WTC11 (cell line): ENCODE data around the gene RUNX2. TPM values are rescaled to one million over a fixed set of nuclear protein-coding genes. Genes with fewer than 3 reads are reported as not detected.

ENCODE experiments used
- ATAC-seq: fragments of 200-7000 bp; cut with Tn5 transposase; 2 replicates; pipeline ENCODE4 v1.10.0; 2021; ENCODE audit warnings: mild to moderate bottlenecking, moderate library complexity
- CTCF ChIA-PET: fragments of 300-600 bp; sonication (Branson Sonifier 250); formaldehyde crosslinking; loops from one replicate; lab custom pipeline; 2021; ENCODE audit warnings: antibody characterized with exemption; lab: Charles Lee
- POLR2A ChIA-PET: fragments of 350-600 bp; sonication (Branson Sonifier 250); formaldehyde crosslinking; loops from one replicate; lab custom pipeline; 2021; ENCODE audit warnings: antibody characterized with exemption; lab: Charles Lee
- DNase-seq: peaks from one replicate; pipeline ENCODE4 v3.0.0; 2021; ENCODE audit warnings: low spot score
- H3K27ac Mint-ChIP-seq: 2 replicates; pipeline ENCODE4 v1.8.0; 2021; ENCODE audit warnings: mixed read lengths
- H3K27me3 Mint-ChIP-seq: 2 replicates; pipeline ENCODE4 v1.8.0; 2021; ENCODE audit warnings: low read depth, mild to moderate bottlenecking, moderate library complexity, mixed read lengths
- H3K36me3 Mint-ChIP-seq: 2 replicates; pipeline ENCODE4 v1.8.0; 2021; ENCODE audit warnings: mixed read lengths
- H3K4me1 Mint-ChIP-seq: 2 replicates; pipeline ENCODE4 v1.8.0; 2022; ENCODE audit warnings: mixed read lengths
- H3K4me3 Mint-ChIP-seq: 2 replicates; pipeline ENCODE4 v1.8.0; 2021; ENCODE audit warnings: mild to moderate bottlenecking, moderate library complexity, mixed read lengths
- H3K9me3 Mint-ChIP-seq: 2 replicates; pipeline ENCODE4 v1.8.0; 2021; ENCODE audit warnings: mixed read lengths
- ELF4 ChIP-seq: sonication (generic); formaldehyde crosslinking; IDR thresholded peaks from 2 replicates; pipeline ENCODE4 v1.8.1; 2022; ENCODE audit warnings: low read depth, mild to moderate bottlenecking, moderate library complexity, missing genetic modification reagents
- HMGA2 ChIP-seq: fragments of 250-450 bp; sonication (Bioruptor Pico); IDR thresholded peaks from 2 replicates; pipeline ENCODE4 v1.4.0; 2021; ENCODE audit warnings: mild to moderate bottlenecking, moderate library complexity
- NR2C2 ChIP-seq: sonication (generic); formaldehyde crosslinking; IDR thresholded peaks from 2 replicates; pipeline ENCODE4 v1.8.0; 2022; ENCODE audit warnings: mild to moderate bottlenecking, missing genetic modification reagents
- RELA ChIP-seq: sonication (generic); formaldehyde crosslinking; IDR thresholded peaks from 2 replicates; pipeline ENCODE4 v1.8.1; 2022; ENCODE audit warnings: missing genetic modification reagents, mild to moderate bottlenecking, borderline replicate concordance
- SMAD4 ChIP-seq: sonication (generic); formaldehyde crosslinking; IDR thresholded peaks from 2 replicates; pipeline ENCODE4 v1.8.0; 2022; ENCODE audit warnings: mild to moderate bottlenecking, missing genetic modification reagents
- ZBTB21 ChIP-seq: sonication (generic); formaldehyde crosslinking; IDR thresholded peaks from 2 replicates; pipeline ENCODE4 v1.8.1; 2023; ENCODE audit warnings: mild to moderate bottlenecking, missing genetic modification reagents, borderline replicate concordance
- ZNF121 ChIP-seq: sonication (generic); formaldehyde crosslinking; IDR thresholded peaks from 2 replicates; pipeline ENCODE4 v1.8.0; 2023; ENCODE audit warnings: missing genetic modification reagents
- ZNF263 ChIP-seq: sonication (generic); formaldehyde crosslinking; IDR thresholded peaks from 2 replicates; pipeline ENCODE4 v1.8.1; 2022; ENCODE audit warnings: low read depth, mild to moderate bottlenecking, moderate library complexity, missing genetic modification reagents
- ZNF317 ChIP-seq: sonication (generic); formaldehyde crosslinking; IDR thresholded peaks from 2 replicates; pipeline ENCODE4 v1.8.1; 2023; ENCODE audit warnings: low read depth, mild to moderate bottlenecking, moderate library complexity, missing genetic modification reagents, borderline replicate concordance
- total RNA-seq: library from RNA; stranded (reverse); gene quantifications from 3 replicates; pipeline ENCODE4 v1.2.3, GENCODE V29; 2021
- TF ChIP-seq, protein P1 (sequence below): sonication (generic); formaldehyde crosslinking; IDR thresholded peaks from 2 replicates; pipeline ENCODE4 v1.8.1; 2023; ENCODE audit warnings: mild to moderate bottlenecking, missing genetic modification reagents
- TF ChIP-seq, protein P2 (sequence below): sonication (generic); formaldehyde crosslinking; IDR thresholded peaks from 2 replicates; pipeline ENCODE4 v1.8.1; 2023; ENCODE audit warnings: mild to moderate bottlenecking, missing genetic modification reagents, borderline replicate concordance
- TF ChIP-seq, protein P3 (sequence below): fragments of 250-450 bp; sonication (Bioruptor Pico); conservative IDR thresholded peaks from 2 replicates; pipeline ENCODE4 v1.9.0; 2021; ENCODE audit warnings: mild to moderate bottlenecking
- TF ChIP-seq, protein P4 (sequence below): sonication (generic); formaldehyde crosslinking; IDR thresholded peaks from 2 replicates; pipeline ENCODE4 v1.8.0; 2023; ENCODE audit warnings: missing genetic modification reagents, mild to moderate bottlenecking, borderline replicate concordance
- TF ChIP-seq, protein P5 (sequence below): sonication (generic); formaldehyde crosslinking; IDR thresholded peaks from 2 replicates; pipeline ENCODE4 v1.8.0; 2022; ENCODE audit warnings: missing genetic modification reagents

Gene RUNX2
- total RNA-seq, 1 experiment from 2014 or later = 0.28 TPM

DNA sequence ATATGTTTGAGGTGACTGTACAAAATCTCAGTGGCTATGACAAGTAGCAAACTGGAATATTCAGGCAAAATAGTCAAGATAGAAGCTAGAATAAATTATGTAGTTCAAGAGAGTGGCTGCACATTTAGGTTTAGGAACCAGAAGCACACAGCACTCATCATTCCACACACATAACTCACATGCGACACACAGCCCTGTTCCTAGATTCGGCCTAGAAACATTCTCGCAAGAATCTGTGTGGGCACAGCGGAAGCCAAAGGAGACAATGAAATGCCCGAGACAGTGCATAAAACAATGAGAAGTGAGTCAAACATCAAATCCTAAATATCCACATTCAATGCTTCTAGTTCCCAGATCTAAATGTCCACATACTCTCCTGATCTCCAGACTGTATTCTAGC is 59.1 kb downstream of the RUNX2 start:
- no peak overlapping the region for H3K27ac Mint-ChIP-seq
- H3K4me3 Mint-ChIP-seq = no peak overlapping the region
- ChIA-PET CTCF (no interaction called here), POLR2A (no interaction called here)
- no peaks in the 10 kb centered on the region for H3K9me3 Mint-ChIP-seq
- ATAC-seq (no peak), DNase-seq (no peak)
- no peaks in the 10 kb centered on the region; the same call in 1 of the 2 replicates for H3K27me3 Mint-ChIP-seq
- H3K4me1 Mint-ChIP-seq = no peaks in the 10 kb centered on the region
- no peaks in the 10 kb centered on the region for H3K36me3 Mint-ChIP-seq
- TF ChIP-seq ZNF317 (CRISPR knock-in tag) (no peak), HMGA2 (CRISPR knock-in tag) (no peak), SMAD4 (CRISPR knock-in tag) (no peak), NR2C2 (CRISPR knock-in tag) (no peak), ZNF263 (CRISPR knock-in tag) (no peak), ELF4 (CRISPR knock-in tag) (no peak), RELA (CRISPR knock-in tag) (no peak), ZNF121 (CRISPR knock-in tag) (no peak), ZBTB21 (CRISPR knock-in tag) (no peak)
- TF ChIP-seq, protein P1, sequence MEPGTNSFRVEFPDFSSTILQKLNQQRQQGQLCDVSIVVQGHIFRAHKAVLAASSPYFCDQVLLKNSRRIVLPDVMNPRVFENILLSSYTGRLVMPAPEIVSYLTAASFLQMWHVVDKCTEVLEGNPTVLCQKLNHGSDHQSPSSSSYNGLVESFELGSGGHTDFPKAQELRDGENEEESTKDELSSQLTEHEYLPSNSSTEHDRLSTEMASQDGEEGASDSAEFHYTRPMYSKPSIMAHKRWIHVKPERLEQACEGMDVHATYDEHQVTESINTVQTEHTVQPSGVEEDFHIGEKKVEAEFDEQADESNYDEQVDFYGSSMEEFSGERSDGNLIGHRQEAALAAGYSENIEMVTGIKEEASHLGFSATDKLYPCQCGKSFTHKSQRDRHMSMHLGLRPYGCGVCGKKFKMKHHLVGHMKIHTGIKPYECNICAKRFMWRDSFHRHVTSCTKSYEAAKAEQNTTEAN (CRISPR knock-in tag) = no peak
- TF ChIP-seq, protein P2, sequence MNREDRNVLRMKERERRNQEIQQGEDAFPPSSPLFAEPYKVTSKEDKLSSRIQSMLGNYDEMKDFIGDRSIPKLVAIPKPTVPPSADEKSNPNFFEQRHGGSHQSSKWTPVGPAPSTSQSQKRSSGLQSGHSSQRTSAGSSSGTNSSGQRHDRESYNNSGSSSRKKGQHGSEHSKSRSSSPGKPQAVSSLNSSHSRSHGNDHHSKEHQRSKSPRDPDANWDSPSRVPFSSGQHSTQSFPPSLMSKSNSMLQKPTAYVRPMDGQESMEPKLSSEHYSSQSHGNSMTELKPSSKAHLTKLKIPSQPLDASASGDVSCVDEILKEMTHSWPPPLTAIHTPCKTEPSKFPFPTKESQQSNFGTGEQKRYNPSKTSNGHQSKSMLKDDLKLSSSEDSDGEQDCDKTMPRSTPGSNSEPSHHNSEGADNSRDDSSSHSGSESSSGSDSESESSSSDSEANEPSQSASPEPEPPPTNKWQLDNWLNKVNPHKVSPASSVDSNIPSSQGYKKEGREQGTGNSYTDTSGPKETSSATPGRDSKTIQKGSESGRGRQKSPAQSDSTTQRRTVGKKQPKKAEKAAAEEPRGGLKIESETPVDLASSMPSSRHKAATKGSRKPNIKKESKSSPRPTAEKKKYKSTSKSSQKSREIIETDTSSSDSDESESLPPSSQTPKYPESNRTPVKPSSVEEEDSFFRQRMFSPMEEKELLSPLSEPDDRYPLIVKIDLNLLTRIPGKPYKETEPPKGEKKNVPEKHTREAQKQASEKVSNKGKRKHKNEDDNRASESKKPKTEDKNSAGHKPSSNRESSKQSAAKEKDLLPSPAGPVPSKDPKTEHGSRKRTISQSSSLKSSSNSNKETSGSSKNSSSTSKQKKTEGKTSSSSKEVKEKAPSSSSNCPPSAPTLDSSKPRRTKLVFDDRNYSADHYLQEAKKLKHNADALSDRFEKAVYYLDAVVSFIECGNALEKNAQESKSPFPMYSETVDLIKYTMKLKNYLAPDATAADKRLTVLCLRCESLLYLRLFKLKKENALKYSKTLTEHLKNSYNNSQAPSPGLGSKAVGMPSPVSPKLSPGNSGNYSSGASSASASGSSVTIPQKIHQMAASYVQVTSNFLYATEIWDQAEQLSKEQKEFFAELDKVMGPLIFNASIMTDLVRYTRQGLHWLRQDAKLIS = no peak
- TF ChIP-seq, protein P3, sequence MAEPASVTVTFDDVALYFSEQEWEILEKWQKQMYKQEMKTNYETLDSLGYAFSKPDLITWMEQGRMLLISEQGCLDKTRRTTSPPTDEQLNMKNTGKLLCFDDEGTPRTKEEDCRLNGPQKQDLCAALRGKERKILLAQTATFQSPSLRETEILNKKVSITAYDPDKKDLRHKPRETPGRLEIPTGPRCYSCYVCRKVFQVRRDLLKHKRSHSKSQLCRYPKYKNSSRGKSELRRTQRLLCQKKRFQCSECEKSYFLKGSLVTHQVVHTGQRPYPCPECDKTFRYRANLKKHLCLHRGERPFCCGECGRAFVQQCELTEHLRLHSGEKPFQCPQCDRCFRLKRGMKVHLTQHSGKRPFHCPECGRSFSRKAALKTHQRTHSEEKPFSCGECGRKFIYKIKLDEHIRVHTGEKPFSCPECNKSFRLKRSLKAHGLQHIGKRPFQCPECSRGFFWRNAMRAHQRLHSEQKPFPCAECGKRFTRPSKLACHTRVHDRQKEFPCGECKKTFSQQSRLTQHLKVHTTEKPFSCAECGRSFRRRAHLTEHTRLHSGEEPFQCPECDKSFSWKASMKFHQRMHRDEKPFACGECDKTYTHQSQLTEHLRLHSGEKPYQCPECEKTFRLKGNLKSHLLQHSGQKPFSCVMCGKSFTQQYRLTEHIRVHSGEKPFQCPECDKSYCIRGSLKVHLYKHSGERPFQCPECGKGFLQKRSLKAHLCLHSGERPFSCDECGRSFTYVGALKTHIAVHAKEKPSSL = no peak
- TF ChIP-seq, protein P4, sequence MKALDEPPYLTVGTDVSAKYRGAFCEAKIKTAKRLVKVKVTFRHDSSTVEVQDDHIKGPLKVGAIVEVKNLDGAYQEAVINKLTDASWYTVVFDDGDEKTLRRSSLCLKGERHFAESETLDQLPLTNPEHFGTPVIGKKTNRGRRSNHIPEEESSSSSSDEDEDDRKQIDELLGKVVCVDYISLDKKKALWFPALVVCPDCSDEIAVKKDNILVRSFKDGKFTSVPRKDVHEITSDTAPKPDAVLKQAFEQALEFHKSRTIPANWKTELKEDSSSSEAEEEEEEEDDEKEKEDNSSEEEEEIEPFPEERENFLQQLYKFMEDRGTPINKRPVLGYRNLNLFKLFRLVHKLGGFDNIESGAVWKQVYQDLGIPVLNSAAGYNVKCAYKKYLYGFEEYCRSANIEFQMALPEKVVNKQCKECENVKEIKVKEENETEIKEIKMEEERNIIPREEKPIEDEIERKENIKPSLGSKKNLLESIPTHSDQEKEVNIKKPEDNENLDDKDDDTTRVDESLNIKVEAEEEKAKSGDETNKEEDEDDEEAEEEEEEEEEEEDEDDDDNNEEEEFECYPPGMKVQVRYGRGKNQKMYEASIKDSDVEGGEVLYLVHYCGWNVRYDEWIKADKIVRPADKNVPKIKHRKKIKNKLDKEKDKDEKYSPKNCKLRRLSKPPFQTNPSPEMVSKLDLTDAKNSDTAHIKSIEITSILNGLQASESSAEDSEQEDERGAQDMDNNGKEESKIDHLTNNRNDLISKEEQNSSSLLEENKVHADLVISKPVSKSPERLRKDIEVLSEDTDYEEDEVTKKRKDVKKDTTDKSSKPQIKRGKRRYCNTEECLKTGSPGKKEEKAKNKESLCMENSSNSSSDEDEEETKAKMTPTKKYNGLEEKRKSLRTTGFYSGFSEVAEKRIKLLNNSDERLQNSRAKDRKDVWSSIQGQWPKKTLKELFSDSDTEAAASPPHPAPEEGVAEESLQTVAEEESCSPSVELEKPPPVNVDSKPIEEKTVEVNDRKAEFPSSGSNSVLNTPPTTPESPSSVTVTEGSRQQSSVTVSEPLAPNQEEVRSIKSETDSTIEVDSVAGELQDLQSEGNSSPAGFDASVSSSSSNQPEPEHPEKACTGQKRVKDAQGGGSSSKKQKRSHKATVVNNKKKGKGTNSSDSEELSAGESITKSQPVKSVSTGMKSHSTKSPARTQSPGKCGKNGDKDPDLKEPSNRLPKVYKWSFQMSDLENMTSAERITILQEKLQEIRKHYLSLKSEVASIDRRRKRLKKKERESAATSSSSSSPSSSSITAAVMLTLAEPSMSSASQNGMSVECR = no peak
- TF ChIP-seq, protein P5, sequence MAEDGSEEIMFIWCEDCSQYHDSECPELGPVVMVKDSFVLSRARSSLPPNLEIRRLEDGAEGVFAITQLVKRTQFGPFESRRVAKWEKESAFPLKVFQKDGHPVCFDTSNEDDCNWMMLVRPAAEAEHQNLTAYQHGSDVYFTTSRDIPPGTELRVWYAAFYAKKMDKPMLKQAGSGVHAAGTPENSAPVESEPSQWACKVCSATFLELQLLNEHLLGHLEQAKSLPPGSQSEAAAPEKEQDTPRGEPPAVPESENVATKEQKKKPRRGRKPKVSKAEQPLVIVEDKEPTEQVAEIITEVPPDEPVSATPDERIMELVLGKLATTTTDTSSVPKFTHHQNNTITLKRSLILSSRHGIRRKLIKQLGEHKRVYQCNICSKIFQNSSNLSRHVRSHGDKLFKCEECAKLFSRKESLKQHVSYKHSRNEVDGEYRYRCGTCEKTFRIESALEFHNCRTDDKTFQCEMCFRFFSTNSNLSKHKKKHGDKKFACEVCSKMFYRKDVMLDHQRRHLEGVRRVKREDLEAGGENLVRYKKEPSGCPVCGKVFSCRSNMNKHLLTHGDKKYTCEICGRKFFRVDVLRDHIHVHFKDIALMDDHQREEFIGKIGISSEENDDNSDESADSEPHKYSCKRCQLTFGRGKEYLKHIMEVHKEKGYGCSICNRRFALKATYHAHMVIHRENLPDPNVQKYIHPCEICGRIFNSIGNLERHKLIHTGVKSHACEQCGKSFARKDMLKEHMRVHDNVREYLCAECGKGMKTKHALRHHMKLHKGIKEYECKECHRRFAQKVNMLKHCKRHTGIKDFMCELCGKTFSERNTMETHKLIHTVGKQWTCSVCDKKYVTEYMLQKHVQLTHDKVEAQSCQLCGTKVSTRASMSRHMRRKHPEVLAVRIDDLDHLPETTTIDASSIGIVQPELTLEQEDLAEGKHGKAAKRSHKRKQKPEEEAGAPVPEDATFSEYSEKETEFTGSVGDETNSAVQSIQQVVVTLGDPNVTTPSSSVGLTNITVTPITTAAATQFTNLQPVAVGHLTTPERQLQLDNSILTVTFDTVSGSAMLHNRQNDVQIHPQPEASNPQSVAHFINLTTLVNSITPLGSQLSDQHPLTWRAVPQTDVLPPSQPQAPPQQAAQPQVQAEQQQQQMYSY (CRISPR knock-in tag) = no peak
